H9 (cell line): ENCODE results near the gene PPIF. TPM values are rescaled to one million over a fixed set of nuclear protein-coding genes. Genes with fewer than 3 reads are reported as not detected.

Source experiments
- DNase-seq: peaks from one replicate; pipeline ENCODE4 v3.0.0-alpha.2; 2017
- H2AFZ ChIP-seq: one replicate; pipeline ENCODE4 v1.6.1; 2013; ENCODE audit warnings: mild to moderate bottlenecking, low read length, control low read depth, moderate library complexity
- H2AK5ac ChIP-seq: 2 replicates; pipeline ENCODE4 v1.6.1; 2013; ENCODE audit warnings: low read length, control low read depth, mixed read lengths; ENCODE audit not compliant: insufficient read length
- H2BK120ac ChIP-seq: one replicate; pipeline ENCODE4 v1.6.1; 2013; ENCODE audit warnings: low read depth, mild to moderate bottlenecking, low read length, control low read depth, inconsistent platforms; ENCODE audit not compliant: poor library complexity, severe bottlenecking
- H2BK12ac ChIP-seq: 2 replicates; pipeline ENCODE4 v1.6.1; 2013; ENCODE audit warnings: low read length, control low read depth, mixed read lengths, low read depth; ENCODE audit not compliant: insufficient read length
- H2BK15ac ChIP-seq: 2 replicates; pipeline ENCODE4 v1.6.1; 2013; ENCODE audit warnings: low read depth, low read length, control low read depth
- H2BK20ac ChIP-seq: one replicate; pipeline ENCODE4 v1.6.1; 2013; ENCODE audit warnings: low read depth, mild to moderate bottlenecking, low read length, control low read depth, inconsistent platforms; ENCODE audit not compliant: poor library complexity, severe bottlenecking
- H2BK5ac ChIP-seq: 2 replicates; pipeline ENCODE4 v1.6.1; 2013; ENCODE audit warnings: low read length, control low read depth, mixed read lengths; ENCODE audit not compliant: insufficient read length
- H3K14ac ChIP-seq: 2 replicates; pipeline ENCODE4 v1.6.1; 2013; ENCODE audit warnings: low read length, control low read depth; ENCODE audit not compliant: insufficient read depth
- H3K18ac ChIP-seq: 2 replicates; pipeline ENCODE4 v1.6.1; 2013; ENCODE audit warnings: low read depth, mild to moderate bottlenecking, mixed read lengths, low read length, control low read depth; ENCODE audit not compliant: insufficient read length
- H3K23ac ChIP-seq: 2 replicates; pipeline ENCODE4 v1.6.1; 2013; ENCODE audit warnings: low read length, control low read depth, mixed read lengths, low read depth; ENCODE audit not compliant: insufficient read length
- H3K23me2 ChIP-seq: 2 replicates; pipeline ENCODE4 v1.6.1; 2013; ENCODE audit warnings: low read depth, mild to moderate bottlenecking, mixed read lengths, low read length, control low read depth; ENCODE audit not compliant: insufficient read length, poor library complexity, severe bottlenecking
- H3K27ac ChIP-seq: 2 replicates; pipeline ENCODE4 v1.5.1; 2013; ENCODE audit warnings: low read length, control low read depth, mixed read lengths, low read depth; ENCODE audit not compliant: insufficient read length
- H3K27me3 ChIP-seq: 2 replicates; pipeline ENCODE4 v1.6.1; 2013; ENCODE audit warnings: low read length, control low read depth, inconsistent platforms; ENCODE audit not compliant: insufficient read depth
- H3K4ac ChIP-seq: 2 replicates; pipeline ENCODE4 v1.6.1; 2013; ENCODE audit warnings: low read depth, mild to moderate bottlenecking, control low read depth, inconsistent platforms, low read length, moderate library complexity
- H3K4me1 ChIP-seq: 2 replicates; pipeline ENCODE4 v1.6.1; 2013; ENCODE audit warnings: low read length, control low read depth, inconsistent platforms; ENCODE audit not compliant: insufficient read depth
- H3K4me2 ChIP-seq: 2 replicates; pipeline ENCODE4 v1.6.1; 2013; ENCODE audit warnings: low read length, control low read depth, mixed read lengths; ENCODE audit not compliant: insufficient read length, insufficient read depth
- H3K56ac ChIP-seq: 2 replicates; pipeline ENCODE4 v1.6.1; 2013; ENCODE audit warnings: low read depth, mild to moderate bottlenecking, mixed read lengths, low read length, control low read depth; ENCODE audit not compliant: insufficient read length
- H3K79me1 ChIP-seq: 2 replicates; pipeline ENCODE4 v1.6.1; 2013; ENCODE audit warnings: low read depth, mild to moderate bottlenecking, moderate library complexity, low read length, control low read depth, inconsistent platforms; ENCODE audit not compliant: insufficient read depth, poor library complexity, severe bottlenecking
- H3K79me2 ChIP-seq: 2 replicates; pipeline ENCODE4 v1.6.1; 2013; ENCODE audit warnings: low read length, control low read depth, inconsistent platforms; ENCODE audit not compliant: insufficient read depth
- H3K9ac ChIP-seq: 2 replicates; pipeline ENCODE4 v1.6.1; 2013; ENCODE audit warnings: low read length, control low read depth, mixed read lengths; ENCODE audit not compliant: insufficient read length; ENCODE audit errors: extremely low read depth
- H3K9me3 ChIP-seq: one replicate; pipeline ENCODE4 v1.6.1; 2013; ENCODE audit warnings: low read depth, low read length, inconsistent platforms; ENCODE audit not compliant: control insufficient read depth
- H3T11ph ChIP-seq: one replicate; pipeline ENCODE4 v1.6.1; 2013; ENCODE audit warnings: mild to moderate bottlenecking, low read length, control low read depth, inconsistent platforms
- H4K20me1 ChIP-seq: one replicate; pipeline ENCODE4 v1.6.1; 2013; ENCODE audit not compliant: control insufficient read depth, insufficient read length, insufficient read depth
- H4K5ac ChIP-seq: 2 replicates; pipeline ENCODE4 v1.6.1; 2013; ENCODE audit warnings: low read depth, mild to moderate bottlenecking, mixed read lengths, low read length, control low read depth; ENCODE audit not compliant: insufficient read length
- H4K8ac ChIP-seq: replicated peaks from 2 replicates; pipeline ENCODE4 v1.6.1; 2013; ENCODE audit warnings: low read length, control low read depth, mixed read lengths, low read depth; ENCODE audit not compliant: insufficient read length
- H4K91ac ChIP-seq: 2 replicates; pipeline ENCODE4 v1.6.1; 2013; ENCODE audit warnings: low read depth, mild to moderate bottlenecking, moderate library complexity, mixed read lengths, low read length, control low read depth; ENCODE audit not compliant: insufficient read length
- H3K27ac Mint-ChIP-seq, 3 experiments: 2 replicates in 2 of 3; 3 replicates in 1 of 3; pipeline ENCODE4 v1.8.0; 2020 to 2021; ENCODE audit warnings: mixed read lengths in 3 of 3, mild to moderate bottlenecking in 1 of 3, moderate library complexity in 1 of 3
- H3K27me3 Mint-ChIP-seq: 2 replicates; pipeline ENCODE4 v1.8.0; 2021; ENCODE audit warnings: low read depth, mild to moderate bottlenecking, moderate library complexity, mixed read lengths
- H3K36me3 Mint-ChIP-seq, 3 experiments: 2 replicates in 2 of 3; 3 replicates in 1 of 3; pipeline ENCODE4 v1.8.0; 2020 to 2021; ENCODE audit warnings: low read depth in 3 of 3, mixed read lengths in 3 of 3; ENCODE audit not compliant: insufficient read depth in 1 of 3
- H3K4me1 Mint-ChIP-seq, 2 experiments: 2 replicates each; pipeline ENCODE4 v1.8.0; 2020; ENCODE audit warnings: mixed read lengths in 2 of 2
- H3K4me3 Mint-ChIP-seq, 2 experiments: 2 replicates in 1 of 2; 3 replicates in 1 of 2; pipeline ENCODE4 v1.8.0; 2020 to 2021; ENCODE audit warnings: mild to moderate bottlenecking in 2 of 2, mixed read lengths in 2 of 2, moderate library complexity in 1 of 2
- H3K9me3 Mint-ChIP-seq, 2 experiments: 2 replicates in 1 of 2; 3 replicates in 1 of 2; pipeline ENCODE4 v1.8.0; 2020; ENCODE audit warnings: mild to moderate bottlenecking in 2 of 2, mixed read lengths in 2 of 2, moderate library complexity in 1 of 2
- WGBS: extraction: QIAGEN DNeasy Blood & Tissue Kit; methylation state at CpG from one replicate; pipeline ENCODE4 v1.1.7; 2013; ENCODE audit warnings: missing lambda C conversion rate, low lambda C conversion rate, mixed read lengths; ENCODE audit not compliant: insufficient read length; ENCODE audit errors: extremely low coverage; 5-methylcytosine and 5-hydroxymethylcytosine counted together
- total RNA-seq: library from RNA; stranded (reverse); gene quantifications from 2 replicates; pipeline ENCODE4 v1.2.1, GENCODE V29; 2021
- TF ChIP-seq, protein P1 (sequence below): fragments of 200-600 bp; sonication (generic); conservative IDR thresholded peaks from 3 replicates; pipeline ENCODE4 v1.8.0; 2021; ENCODE audit warnings: antibody characterized with exemption, mild to moderate bottlenecking

PPIF gene
- total RNA-seq, 1 experiment from 2014 or later: 79.7 TPM

DNA sequence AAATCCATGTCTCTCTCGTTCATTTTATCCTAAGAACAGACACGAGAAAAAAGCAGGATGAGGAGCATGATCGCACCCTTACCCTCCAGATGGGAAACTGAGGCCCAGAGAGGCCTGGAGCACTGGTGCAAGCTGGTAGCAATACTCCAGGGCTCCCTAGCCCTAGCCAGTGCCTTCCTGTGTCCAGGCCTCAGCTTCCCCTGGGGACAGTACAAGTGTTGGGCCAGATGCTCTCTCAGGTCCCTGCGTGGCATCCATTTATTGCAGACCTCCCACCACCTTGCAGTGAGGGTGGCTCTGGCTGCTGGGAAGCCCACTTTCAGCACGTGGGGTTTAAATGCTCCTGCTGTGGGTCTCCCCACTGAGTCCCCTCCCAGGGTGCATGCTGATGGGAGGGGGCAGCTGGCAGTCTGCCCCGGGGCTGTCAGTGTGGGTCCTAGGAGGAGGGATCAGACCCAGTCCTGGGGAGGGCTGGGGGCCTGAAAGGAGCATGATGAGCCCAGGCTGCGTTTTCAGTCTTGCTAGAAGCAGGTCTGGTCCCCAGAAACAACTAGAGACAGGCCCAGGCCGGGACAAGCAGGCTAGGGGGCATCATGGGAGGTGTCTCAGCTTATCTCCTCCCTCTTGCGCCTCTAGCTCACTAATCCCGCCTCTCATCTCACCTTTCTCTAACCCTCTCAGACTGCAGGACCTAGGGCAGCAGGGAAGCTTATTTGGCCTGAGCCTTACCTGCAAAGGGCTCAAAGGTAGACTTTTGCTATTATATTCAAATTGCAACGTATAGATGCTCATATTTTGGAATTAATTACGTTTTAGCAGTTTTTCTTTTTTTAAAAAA, 662 bp upstream of the PPIF start:
- Histone ChIP-seq H3K4me1 (0 out of 2 replicates have a peak, but pooled peaks cover 5% of the 10 kb centered on the region), H4K5ac (no peak overlapping the region), H2AFZ (no peak overlapping the region), H3K56ac (no peak overlapping the region), H2BK120ac (no peak overlapping the region), H3K79me1 (peaks cover 5% of the 10 kb centered on the region), H3K4me2 (no peak overlapping the region), H4K20me1 (no peaks in the 10 kb centered on the region), H2BK5ac (no peak overlapping the region), H2BK15ac (no peak overlapping the region), H3K23ac (no peak overlapping the region), H3K9ac (no peak overlapping the region), H3K14ac (no peak overlapping the region; the same call in 1 of the 2 replicates), H3K27ac (no peak overlapping the region), H3K23me2 (peaks cover 5% of the 10 kb centered on the region), H3K4ac (no peak overlapping the region), H3K79me2 (no peaks in the 10 kb centered on the region), H4K91ac (no peak overlapping the region), H2AK5ac (no peak overlapping the region), H3K9me3 (no peaks in the 10 kb centered on the region), H3T11ph (no peak overlapping the region), H3K18ac (no peak overlapping the region), H3K27me3 (no peaks in the 10 kb centered on the region), H2BK20ac (no peak overlapping the region), H4K8ac (no peak overlapping the region), H2BK12ac (no peak overlapping the region)
- peaks cover 11 to 29% (median 29%) of the 10 kb centered on the region in 3 experiments; a peak in 6 of 7 replicates for H3K36me3 Mint-ChIP-seq
- no peak overlapping the region for H3K27ac Mint-ChIP-seq
- DNase-seq: peak; percentile 67
- peaks cover 8 to 23% of the 10 kb centered on the region in 2 experiments for H3K4me1 Mint-ChIP-seq
- TF ChIP-seq, protein P1, sequence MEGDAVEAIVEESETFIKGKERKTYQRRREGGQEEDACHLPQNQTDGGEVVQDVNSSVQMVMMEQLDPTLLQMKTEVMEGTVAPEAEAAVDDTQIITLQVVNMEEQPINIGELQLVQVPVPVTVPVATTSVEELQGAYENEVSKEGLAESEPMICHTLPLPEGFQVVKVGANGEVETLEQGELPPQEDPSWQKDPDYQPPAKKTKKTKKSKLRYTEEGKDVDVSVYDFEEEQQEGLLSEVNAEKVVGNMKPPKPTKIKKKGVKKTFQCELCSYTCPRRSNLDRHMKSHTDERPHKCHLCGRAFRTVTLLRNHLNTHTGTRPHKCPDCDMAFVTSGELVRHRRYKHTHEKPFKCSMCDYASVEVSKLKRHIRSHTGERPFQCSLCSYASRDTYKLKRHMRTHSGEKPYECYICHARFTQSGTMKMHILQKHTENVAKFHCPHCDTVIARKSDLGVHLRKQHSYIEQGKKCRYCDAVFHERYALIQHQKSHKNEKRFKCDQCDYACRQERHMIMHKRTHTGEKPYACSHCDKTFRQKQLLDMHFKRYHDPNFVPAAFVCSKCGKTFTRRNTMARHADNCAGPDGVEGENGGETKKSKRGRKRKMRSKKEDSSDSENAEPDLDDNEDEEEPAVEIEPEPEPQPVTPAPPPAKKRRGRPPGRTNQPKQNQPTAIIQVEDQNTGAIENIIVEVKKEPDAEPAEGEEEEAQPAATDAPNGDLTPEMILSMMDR: no peak
- no CpG with 5 or more reads among the region's 12 CpGs for WGBS
- H3K27me3 Mint-ChIP-seq: peaks cover 12% of the 10 kb centered on the region
- H3K9me3 Mint-ChIP-seq: no peaks in the 10 kb centered on the region
- peak overlapping the region; percentile 62 to 76; a peak in 3 of 5 replicates for H3K4me3 Mint-ChIP-seq
